ENCODE data around the gene TBC1D28. TPM values are rescaled to one million over a fixed set of nuclear protein-coding genes. Genes with fewer than 3 reads are reported as not detected.
"Not testable (repeated sequence)": the region's sequence is repeated elsewhere in the genome, so short reads cannot be mapped to it uniquely, and the experiment has no call there.

Gene TBC1D28
- total RNA-seq = not detected

DNA sequence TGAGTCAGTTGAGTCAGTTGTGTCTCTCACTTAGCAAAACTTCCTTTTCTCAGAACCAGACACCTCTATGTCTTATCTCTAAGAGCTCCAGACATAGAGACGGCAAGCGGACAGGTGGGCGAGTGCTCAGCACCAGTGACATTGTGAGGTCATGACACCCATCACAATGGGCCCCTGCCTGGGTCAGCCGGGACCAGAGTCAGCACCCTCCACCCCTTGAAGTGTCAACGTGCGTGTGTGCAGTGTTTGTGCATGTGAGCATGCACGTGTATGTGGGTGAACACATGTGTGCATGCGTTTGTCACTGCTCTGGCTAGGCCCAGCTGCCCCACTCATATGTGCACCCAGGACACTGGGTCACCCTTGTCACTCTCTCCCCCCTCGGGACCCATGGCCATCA is at the start of gene TBC1D28:
Gene TBC1D28, minus strand, starts transcription at position 101 of the 400 bp plus-strand sequence. CDS start 3,039 bp downstream, outside the sequence.
- ATAC-seq; POLR2A ChIA-PET; H3K27ac Mint-ChIP-seq; H3K4me3 Mint-ChIP-seq; H3K27me3 Mint-ChIP-seq; CTCF ChIA-PET; H3K9me3 Mint-ChIP-seq; H3K4me1 Mint-ChIP-seq (ENCODE audit: low read depth); H3K36me3 Mint-ChIP-seq (ENCODE audit: low read depth); DNase-seq; intact Hi-C loops (cut with micrococcal nuclease): not testable (repeated sequence)

DNA sequence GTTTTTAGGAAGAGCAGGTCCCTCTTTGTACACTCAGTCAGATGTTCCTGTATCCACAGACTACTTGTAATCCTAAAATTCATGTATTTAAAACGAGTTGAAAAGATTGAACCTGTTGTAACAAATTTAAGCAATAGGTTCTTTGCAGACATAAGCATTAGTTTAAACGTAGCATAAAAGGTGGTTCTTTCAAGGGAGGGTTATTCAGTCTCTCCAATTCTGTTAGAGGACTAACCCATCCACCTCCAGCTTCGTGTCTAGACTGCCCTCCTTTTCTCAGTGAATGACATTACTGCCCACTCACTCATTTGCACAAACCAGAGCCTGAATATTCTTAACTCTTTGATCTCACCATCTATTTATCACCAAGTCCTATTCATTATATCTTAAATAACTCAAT is 38.5 kb upstream of the TBC1D28 start:
- intact Hi-C loops (cut with micrococcal nuclease); ATAC-seq; DNase-seq; H3K27me3 Mint-ChIP-seq; POLR2A ChIA-PET; H3K9me3 Mint-ChIP-seq: not testable (repeated sequence)
- CTCF ChIA-PET = interaction anchor here (0.6 kb wide), 1 partner anchor 57 kb away, joined by 3 read pairs; no protein-coding TSS in a partner anchor
- peaks cover 17% of the 10 kb centered on the region for H3K36me3 Mint-ChIP-seq (ENCODE audit: low read depth)
- peak overlapping the region; percentile 90 for H3K4me3 Mint-ChIP-seq
- peaks cover 11% of the 10 kb centered on the region for H3K4me1 Mint-ChIP-seq (ENCODE audit: low read depth)
- H3K27ac Mint-ChIP-seq = peak overlapping the region; percentile 88

DNA sequence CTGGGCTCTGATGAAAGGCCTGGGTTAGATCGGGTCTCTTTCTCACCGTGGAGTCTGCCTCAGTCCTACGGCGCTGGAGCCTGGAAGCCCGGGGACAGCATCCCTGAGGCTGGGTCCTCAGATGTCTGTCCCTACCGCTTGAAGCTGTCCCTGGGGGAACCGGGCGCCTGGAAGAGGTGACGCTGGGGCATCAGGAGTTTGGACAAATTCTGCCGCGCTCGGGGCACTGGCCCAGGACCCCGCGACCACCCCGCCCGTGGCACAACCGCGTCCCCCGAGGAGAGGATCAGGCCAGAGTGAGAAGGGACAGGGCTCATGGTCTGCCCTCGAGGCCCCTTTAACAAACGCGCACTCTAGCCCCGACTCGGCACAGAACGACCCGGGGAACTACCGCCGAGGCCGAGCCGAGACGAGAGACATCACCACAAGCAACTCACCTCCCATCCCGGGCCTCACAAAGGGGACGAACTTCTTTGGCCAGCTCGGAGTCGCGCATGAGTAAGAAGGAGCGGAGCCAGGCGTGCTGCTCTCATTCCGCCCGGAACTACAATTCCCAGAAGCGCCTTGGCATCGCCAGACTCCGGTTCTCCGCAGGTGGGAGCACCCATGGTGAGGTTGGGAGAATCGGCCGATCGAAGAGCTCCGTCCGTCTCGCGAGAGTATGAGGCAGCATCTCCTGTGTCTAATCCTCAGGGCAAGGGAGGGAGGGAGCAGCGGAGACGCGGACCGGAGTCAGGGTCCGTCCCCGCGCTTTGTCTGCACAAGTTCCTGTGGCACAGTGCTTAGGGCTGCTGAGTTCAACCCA is 37.8 kb upstream of the TBC1D28 start, which contains the start of gene FOXO3B:
Gene FOXO3B, minus strand, starts transcription at position 548 of the 805 bp plus-strand sequence. CDS start 663 bp downstream, outside the sequence.
- intact Hi-C loops (cut with micrococcal nuclease); H3K27me3 Mint-ChIP-seq; H3K9me3 Mint-ChIP-seq; POLR2A ChIA-PET: not testable (repeated sequence)
- DNase-seq (peak; percentile 93), ATAC-seq (peak; percentile 96)
- H3K4me3 Mint-ChIP-seq = peak within 1 kb of the TSS; percentile 90
- peak within 1 kb of the TSS; percentile 88 for H3K27ac Mint-ChIP-seq
- H3K36me3 Mint-ChIP-seq (ENCODE audit: low read depth) = peaks cover 23% of the 10 kb centered on the region
- peaks cover 11% of the 10 kb centered on the region for H3K4me1 Mint-ChIP-seq (ENCODE audit: low read depth)
- CTCF ChIA-PET = interaction anchor here (0.6 kb wide), 1 partner anchor 56 kb away, joined by 3 read pairs; no protein-coding TSS in a partner anchor

DNA sequence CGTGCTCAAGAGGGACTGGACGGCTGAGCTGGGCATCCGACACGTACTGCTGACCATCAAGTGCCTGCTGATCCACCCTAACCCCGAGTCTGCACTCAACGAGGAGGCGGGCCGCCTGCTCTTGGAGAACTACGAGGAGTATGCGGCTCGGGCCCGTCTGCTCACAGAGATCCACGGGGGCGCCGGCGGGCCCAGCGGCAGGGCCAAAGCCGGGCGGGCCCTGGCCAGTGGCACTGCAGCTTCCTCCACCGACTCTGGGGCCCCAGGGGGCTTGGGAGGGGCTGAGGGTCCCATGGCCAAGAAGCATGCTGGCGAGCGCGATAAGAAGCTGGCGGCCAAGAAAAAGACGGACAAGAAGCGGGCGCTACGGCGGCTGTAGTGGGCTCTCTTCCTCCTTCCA is 33.2 kb upstream of the TBC1D28 start:
- peaks cover 11% of the 10 kb centered on the region for H3K9me3 Mint-ChIP-seq
- DNase-seq; POLR2A ChIA-PET; CTCF ChIA-PET; intact Hi-C loops (cut with micrococcal nuclease); ATAC-seq; H3K4me1 Mint-ChIP-seq (ENCODE audit: low read depth); H3K27ac Mint-ChIP-seq; H3K27me3 Mint-ChIP-seq; H3K4me3 Mint-ChIP-seq: not testable (repeated sequence)
- H3K36me3 Mint-ChIP-seq (ENCODE audit: low read depth) = peaks cover 42% of the 10 kb centered on the region

DNA sequence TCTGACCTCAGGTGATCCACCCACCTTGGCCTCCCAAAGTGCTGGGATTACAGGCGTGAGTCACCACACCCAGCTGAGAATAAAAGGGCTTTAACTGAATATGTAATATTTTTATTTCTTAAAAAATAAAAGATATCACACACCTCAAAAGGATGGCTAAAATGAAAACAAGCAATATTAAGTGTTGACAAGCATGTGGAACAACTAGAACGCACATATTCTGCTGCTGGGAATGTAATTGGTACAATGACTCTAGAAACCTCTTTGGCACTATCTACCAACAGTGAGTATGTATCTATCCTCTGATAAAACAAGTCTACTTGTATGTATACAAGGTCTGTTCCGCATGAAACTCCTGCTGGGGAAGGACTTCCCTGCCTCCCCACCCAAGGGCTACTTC is 32.7 kb upstream of the TBC1D28 start:
- DNase-seq; H3K4me3 Mint-ChIP-seq; POLR2A ChIA-PET; CTCF ChIA-PET; ATAC-seq; H3K27ac Mint-ChIP-seq; H3K27me3 Mint-ChIP-seq; intact Hi-C loops (cut with micrococcal nuclease); H3K4me1 Mint-ChIP-seq (ENCODE audit: low read depth): not testable (repeated sequence)
- H3K9me3 Mint-ChIP-seq = peaks cover 11% of the 10 kb centered on the region
- peaks cover 45% of the 10 kb centered on the region for H3K36me3 Mint-ChIP-seq (ENCODE audit: low read depth)

DNA sequence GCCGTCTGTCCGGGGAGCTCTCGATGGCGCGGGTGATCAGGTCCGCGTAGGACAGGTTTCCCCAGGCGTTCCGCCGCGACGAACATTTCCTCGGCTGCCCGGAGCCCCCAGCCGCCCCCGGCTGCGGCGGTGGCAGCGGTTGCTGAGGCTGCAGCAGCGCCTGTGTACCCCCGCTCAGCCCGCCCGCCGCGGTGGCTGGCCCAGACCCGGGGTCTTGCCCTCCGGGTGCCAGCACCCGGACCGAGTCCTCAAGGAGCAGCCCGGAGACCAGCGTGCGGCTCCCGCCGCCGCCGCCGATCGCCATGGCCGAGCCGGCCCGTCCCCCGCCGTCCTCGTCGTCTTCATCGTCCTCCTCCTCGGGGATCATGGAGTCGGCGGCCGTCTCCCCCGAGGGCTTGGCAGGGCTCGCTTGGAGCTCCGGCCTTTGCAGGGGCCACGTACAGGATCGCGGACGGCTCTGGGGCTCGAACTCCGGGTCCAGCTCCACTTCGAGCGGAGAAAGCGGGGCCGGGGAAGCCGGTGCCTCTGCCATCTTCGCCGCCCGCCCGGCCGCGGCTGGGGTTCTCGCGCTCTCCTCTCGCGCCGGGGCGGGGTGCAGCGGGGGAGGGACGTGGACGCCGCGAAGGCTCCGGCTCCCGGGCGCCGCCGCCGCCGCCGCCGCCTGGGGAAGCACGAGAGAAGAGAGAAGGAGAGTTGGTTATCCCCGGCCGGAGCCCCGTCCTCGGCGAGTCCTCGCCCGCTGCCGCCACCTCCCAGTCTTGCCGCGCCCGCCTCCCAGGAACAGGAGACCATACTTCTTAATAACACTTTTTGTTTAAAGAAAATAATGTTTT is 28.4 kb upstream of the TBC1D28 start:
- DNase-seq; ATAC-seq; H3K27me3 Mint-ChIP-seq; POLR2A ChIA-PET; CTCF ChIA-PET; H3K27ac Mint-ChIP-seq; H3K4me1 Mint-ChIP-seq (ENCODE audit: low read depth); H3K4me3 Mint-ChIP-seq; intact Hi-C loops (cut with micrococcal nuclease): not testable (repeated sequence)
- H3K36me3 Mint-ChIP-seq (ENCODE audit: low read depth) = peaks cover 62% of the 10 kb centered on the region
- H3K9me3 Mint-ChIP-seq = peaks cover 25% of the 10 kb centered on the region

DNA sequence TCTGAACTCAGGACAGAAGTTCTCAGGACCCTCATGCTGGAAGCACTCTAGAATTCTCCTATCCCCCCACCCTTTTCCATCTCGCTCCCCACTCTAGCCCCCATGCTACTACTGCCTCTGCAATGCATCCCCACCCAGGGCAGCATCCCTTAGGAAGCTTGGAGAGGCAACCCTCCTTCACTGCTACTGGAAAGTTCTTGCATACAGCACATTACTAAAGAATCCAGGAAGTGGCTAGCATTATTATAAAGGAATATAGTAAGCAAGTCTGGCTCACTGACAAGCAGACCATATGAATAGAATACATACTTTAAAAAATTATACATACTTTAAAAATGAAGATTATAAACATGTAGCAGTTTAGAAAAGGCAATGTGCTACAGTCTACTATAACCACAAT is 24.4 kb upstream of the TBC1D28 start:
- H3K4me3 Mint-ChIP-seq; H3K27me3 Mint-ChIP-seq; intact Hi-C loops (cut with micrococcal nuclease); ATAC-seq; POLR2A ChIA-PET; DNase-seq; H3K27ac Mint-ChIP-seq; H3K4me1 Mint-ChIP-seq (ENCODE audit: low read depth); CTCF ChIA-PET: not testable (repeated sequence)
- H3K36me3 Mint-ChIP-seq (ENCODE audit: low read depth) = peaks cover 45% of the 10 kb centered on the region
- peaks cover 21% of the 10 kb centered on the region for H3K9me3 Mint-ChIP-seq

DNA sequence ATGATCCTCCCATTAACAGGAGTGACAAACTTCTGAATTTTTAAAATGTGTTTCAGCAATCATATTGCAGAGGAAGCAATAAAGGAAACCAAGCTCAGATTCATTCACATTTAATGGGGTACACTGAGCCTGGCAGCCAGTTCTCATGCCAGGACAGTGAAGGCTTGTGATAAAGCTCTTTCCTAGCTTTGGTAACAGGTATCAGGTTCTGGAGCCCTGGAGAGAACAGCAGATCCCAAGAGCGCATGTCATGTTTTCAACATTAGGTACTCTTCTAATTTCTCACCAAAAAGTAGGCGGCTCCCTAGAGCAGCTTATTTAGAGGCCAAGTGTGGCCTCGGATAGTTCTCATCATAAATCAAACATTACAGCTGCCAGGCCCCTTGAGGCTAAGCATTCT is 23.3 kb upstream of the TBC1D28 start:
- POLR2A ChIA-PET; ATAC-seq; DNase-seq; intact Hi-C loops (cut with micrococcal nuclease); H3K4me3 Mint-ChIP-seq; H3K27ac Mint-ChIP-seq; H3K27me3 Mint-ChIP-seq; CTCF ChIA-PET; H3K4me1 Mint-ChIP-seq (ENCODE audit: low read depth): not testable (repeated sequence)
- Mint-ChIP-seq H3K36me3 (ENCODE audit: low read depth) (peaks cover 48% of the 10 kb centered on the region), H3K9me3 (peaks cover 27% of the 10 kb centered on the region)

DNA sequence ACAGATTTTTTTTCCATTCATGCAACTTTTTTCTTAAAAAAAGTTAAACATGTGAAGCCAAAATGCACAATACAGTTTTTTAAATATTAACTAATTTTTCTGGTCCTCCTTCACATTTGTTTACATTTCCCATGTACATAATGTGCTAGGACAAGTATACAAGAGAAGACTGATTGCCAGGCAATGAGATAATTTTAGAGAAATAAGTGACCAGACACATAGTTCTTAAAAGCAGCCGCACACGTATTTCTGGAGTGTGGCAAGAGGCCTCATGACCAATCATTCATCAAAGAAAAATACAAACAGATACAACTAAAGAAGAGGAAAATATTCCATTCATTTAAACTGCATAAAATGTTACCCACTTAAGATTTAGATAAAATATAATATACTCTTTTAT is 22.1 kb upstream of the TBC1D28 start:
- H3K27me3 Mint-ChIP-seq; intact Hi-C loops (cut with micrococcal nuclease); H3K4me1 Mint-ChIP-seq (ENCODE audit: low read depth); DNase-seq; ATAC-seq; POLR2A ChIA-PET; CTCF ChIA-PET; H3K27ac Mint-ChIP-seq; H3K4me3 Mint-ChIP-seq: not testable (repeated sequence)
- peaks cover 32% of the 10 kb centered on the region for H3K9me3 Mint-ChIP-seq
- H3K36me3 Mint-ChIP-seq (ENCODE audit: low read depth) = peaks cover 44% of the 10 kb centered on the region

DNA sequence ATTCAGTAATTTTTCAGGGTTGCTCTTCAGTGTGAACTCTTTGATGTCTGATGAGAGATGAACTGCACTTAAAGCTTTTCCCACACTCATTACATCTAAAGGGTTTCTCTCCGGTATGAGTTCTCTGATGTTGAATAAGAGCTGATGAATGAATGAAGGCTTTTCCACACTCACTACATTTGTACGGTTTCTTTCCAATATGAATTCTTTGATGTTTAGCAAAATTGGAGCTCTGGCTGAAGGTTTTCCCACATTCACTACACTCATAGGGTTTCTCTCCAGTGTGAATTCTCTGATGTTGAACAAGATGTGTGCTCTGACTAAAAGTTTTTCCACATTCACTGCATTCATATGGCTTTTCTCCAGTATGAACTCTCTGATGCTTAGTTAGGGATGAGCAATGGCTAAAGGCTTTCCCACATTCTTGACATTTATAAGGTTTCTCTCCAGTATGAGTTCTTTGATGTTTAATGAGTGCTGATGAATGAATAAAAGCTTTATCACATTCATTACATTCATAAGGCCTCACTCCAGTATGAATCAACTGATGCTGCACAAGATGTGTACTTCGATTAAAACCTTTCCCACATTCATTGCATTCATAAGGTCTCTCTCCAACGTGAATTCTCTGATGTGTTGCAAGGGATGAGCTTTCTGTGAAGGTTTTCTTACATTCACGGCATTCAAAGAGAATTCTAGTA is 17.9 kb upstream of the TBC1D28 start:
- Mint-ChIP-seq H3K36me3 (ENCODE audit: low read depth) (peaks cover 11% of the 10 kb centered on the region), H3K9me3 (peaks cover 23% of the 10 kb centered on the region)
- CTCF ChIA-PET; H3K4me3 Mint-ChIP-seq; intact Hi-C loops (cut with micrococcal nuclease); POLR2A ChIA-PET; DNase-seq; H3K27ac Mint-ChIP-seq; H3K27me3 Mint-ChIP-seq; ATAC-seq; H3K4me1 Mint-ChIP-seq (ENCODE audit: low read depth): not testable (repeated sequence)

DNA sequence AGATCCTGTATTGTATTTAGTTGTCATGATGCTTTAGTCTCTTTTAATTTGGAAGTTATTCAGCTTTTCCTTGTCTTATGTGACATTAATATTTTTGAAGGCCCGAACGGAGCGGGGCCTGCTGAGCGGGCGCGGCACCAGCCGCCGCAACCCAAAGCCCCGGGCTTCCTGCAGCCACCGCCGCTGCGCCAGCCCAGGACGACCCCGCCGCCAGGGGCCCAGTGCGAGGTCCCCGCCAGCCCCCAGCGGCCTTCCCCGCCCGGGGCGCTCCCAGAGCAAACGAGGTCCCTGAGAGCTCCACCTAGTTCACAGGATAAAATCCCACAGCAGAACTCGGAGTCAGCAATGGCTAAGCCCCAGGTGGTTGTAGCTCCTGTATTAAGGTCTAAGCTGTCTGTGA is 5.9 kb upstream of the TBC1D28 start:
- POLR2A ChIA-PET; DNase-seq; H3K36me3 Mint-ChIP-seq (ENCODE audit: low read depth); H3K27ac Mint-ChIP-seq; H3K4me3 Mint-ChIP-seq; H3K27me3 Mint-ChIP-seq; intact Hi-C loops (cut with micrococcal nuclease); H3K9me3 Mint-ChIP-seq; H3K4me1 Mint-ChIP-seq (ENCODE audit: low read depth): not testable (repeated sequence)
- ATAC-seq = peak; percentile 42
- CTCF ChIA-PET = interaction anchor here (1.2 kb wide), 1 partner anchor 24 kb away, joined by 3 read pairs; no protein-coding TSS in a partner anchor

All from activated CD8-positive, alpha-beta T cell treated with anti-CD3 and anti-CD28 coated beads for 36 hours (primary cell).